ENCODE measurements around the gene GRID2. TPM values are rescaled to one million over a fixed set of nuclear protein-coding genes. Genes with fewer than 3 reads are reported as not detected.

Gene GRID2
- total and polyA plus RNA-seq, 4 donors, result under 0.01 to 0.02 TPM; not detected in 2

DNA sequence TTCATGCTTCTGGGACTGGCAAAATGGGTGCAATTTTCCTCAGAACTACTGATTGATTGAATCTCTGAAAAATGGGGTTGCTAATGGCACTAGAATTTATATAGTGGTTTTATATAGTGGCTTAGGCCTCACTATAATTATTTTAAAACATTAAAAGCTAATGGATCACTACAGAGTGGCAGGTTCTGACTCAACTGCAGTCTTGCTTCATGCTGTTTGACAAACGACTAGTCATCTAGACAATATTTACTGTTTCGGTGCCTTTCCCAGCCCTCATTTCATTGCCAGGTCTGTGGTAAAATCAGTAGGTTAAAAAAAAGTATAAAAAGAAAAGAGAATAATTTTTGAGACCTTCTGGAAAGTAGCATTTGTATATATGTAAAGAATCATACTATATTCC lies 1172.0 kb downstream of the GRID2 start (continued):
- TF ChIP-seq FOXA2 (IDR thresholded peaks at IDR 0.05) (no peak), RAD21 (IDR thresholded peaks at IDR 0.05) (no peak)
- TF ChIP-seq, protein P1, sequence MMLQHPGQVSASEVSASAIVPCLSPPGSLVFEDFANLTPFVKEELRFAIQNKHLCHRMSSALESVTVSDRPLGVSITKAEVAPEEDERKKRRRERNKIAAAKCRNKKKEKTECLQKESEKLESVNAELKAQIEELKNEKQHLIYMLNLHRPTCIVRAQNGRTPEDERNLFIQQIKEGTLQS (IDR thresholded peaks at IDR 0.05), result no peak

DNA sequence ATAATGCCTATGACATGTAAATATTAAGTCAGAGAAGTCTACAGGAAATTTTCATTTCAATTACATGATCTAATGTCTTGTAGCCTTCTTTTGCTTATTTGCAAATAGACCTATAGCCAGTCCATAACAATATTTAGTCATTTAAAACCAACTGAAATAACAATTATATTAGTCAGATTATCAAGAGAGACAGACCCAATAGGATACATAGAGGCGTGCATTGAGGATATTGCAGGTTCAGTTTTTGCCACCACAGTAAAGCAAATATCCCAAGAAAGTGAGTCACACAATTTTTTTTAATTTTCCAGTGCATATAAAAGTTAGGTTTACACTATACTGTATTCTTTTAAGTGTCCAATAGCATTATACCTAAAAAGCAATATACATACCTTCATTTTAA lies 1175.0 kb downstream of the GRID2 start:
- Histone ChIP-seq H3K4me3 (ENCODE audit: low read depth in 1 of 3, low read length in 3 of 3) (no peak overlapping the region), H3K9me3 (ENCODE audit: control insufficient read depth in 4 of 4, low read length in 3 of 4) (no peaks in the 10 kb centered on the region), H3K36me3 (ENCODE audit: control insufficient read depth in 4 of 4, insufficient read depth in 3 of 4, low read depth in 1 of 4, low read length in 3 of 4) (no peaks in the 10 kb centered on the region), H3K9ac (ENCODE audit: low read depth in 1 of 2, low read length in 2 of 2) (no peak overlapping the region), H3K4me1 (ENCODE audit: control insufficient read depth in 4 of 4, insufficient read depth in 4 of 4, low read length in 3 of 4) (no peaks in the 10 kb centered on the region), H3K27me3 (ENCODE audit: control insufficient read depth in 4 of 4, insufficient read depth in 4 of 4, low read length in 3 of 4) (no peaks in the 10 kb centered on the region), H3K27ac (ENCODE audit: low read depth in 1 of 2, low read length in 2 of 2) (no peak overlapping the region)
- DNase-seq (ENCODE audit: low spot score), result no peak
- TF ChIP-seq RXRA (IDR thresholded peaks at IDR 0.05), result no peak
- no peak for TF ChIP-seq NR2F2 (IDR thresholded peaks at IDR 0.05)
- TF ChIP-seq, protein P2, sequence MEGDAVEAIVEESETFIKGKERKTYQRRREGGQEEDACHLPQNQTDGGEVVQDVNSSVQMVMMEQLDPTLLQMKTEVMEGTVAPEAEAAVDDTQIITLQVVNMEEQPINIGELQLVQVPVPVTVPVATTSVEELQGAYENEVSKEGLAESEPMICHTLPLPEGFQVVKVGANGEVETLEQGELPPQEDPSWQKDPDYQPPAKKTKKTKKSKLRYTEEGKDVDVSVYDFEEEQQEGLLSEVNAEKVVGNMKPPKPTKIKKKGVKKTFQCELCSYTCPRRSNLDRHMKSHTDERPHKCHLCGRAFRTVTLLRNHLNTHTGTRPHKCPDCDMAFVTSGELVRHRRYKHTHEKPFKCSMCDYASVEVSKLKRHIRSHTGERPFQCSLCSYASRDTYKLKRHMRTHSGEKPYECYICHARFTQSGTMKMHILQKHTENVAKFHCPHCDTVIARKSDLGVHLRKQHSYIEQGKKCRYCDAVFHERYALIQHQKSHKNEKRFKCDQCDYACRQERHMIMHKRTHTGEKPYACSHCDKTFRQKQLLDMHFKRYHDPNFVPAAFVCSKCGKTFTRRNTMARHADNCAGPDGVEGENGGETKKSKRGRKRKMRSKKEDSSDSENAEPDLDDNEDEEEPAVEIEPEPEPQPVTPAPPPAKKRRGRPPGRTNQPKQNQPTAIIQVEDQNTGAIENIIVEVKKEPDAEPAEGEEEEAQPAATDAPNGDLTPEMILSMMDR (IDR thresholded peaks at IDR 0.05; ENCODE audit: low read depth, low read length, missing input control), result no peak
- TF ChIP-seq, protein P3, sequence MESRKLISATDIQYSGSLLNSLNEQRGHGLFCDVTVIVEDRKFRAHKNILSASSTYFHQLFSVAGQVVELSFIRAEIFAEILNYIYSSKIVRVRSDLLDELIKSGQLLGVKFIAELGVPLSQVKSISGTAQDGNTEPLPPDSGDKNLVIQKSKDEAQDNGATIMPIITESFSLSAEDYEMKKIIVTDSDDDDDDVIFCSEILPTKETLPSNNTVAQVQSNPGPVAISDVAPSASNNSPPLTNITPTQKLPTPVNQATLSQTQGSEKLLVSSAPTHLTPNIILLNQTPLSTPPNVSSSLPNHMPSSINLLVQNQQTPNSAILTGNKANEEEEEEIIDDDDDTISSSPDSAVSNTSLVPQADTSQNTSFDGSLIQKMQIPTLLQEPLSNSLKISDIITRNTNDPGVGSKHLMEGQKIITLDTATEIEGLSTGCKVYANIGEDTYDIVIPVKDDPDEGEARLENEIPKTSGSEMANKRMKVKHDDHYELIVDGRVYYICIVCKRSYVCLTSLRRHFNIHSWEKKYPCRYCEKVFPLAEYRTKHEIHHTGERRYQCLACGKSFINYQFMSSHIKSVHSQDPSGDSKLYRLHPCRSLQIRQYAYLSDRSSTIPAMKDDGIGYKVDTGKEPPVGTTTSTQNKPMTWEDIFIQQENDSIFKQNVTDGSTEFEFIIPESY (IDR thresholded peaks at IDR 0.05), result no peak
- no peak for TF ChIP-seq HNF4A (conservative IDR thresholded peaks at IDR 0.05)
- TF ChIP-seq GABPA (IDR thresholded peaks at IDR 0.05 in 1 of 2, conservative IDR thresholded peaks at IDR 0.05 in 1 of 2), result no peak
- TF ChIP-seq, protein P4, sequence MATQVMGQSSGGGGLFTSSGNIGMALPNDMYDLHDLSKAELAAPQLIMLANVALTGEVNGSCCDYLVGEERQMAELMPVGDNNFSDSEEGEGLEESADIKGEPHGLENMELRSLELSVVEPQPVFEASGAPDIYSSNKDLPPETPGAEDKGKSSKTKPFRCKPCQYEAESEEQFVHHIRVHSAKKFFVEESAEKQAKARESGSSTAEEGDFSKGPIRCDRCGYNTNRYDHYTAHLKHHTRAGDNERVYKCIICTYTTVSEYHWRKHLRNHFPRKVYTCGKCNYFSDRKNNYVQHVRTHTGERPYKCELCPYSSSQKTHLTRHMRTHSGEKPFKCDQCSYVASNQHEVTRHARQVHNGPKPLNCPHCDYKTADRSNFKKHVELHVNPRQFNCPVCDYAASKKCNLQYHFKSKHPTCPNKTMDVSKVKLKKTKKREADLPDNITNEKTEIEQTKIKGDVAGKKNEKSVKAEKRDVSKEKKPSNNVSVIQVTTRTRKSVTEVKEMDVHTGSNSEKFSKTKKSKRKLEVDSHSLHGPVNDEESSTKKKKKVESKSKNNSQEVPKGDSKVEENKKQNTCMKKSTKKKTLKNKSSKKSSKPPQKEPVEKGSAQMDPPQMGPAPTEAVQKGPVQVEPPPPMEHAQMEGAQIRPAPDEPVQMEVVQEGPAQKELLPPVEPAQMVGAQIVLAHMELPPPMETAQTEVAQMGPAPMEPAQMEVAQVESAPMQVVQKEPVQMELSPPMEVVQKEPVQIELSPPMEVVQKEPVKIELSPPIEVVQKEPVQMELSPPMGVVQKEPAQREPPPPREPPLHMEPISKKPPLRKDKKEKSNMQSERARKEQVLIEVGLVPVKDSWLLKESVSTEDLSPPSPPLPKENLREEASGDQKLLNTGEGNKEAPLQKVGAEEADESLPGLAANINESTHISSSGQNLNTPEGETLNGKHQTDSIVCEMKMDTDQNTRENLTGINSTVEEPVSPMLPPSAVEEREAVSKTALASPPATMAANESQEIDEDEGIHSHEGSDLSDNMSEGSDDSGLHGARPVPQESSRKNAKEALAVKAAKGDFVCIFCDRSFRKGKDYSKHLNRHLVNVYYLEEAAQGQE (IDR thresholded peaks at IDR 0.05), result no peak
- TF ChIP-seq, protein P5, sequence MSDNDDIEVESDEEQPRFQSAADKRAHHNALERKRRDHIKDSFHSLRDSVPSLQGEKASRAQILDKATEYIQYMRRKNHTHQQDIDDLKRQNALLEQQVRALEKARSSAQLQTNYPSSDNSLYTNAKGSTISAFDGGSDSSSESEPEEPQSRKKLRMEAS (IDR thresholded peaks at IDR 0.05), result no peak
- TF ChIP-seq, protein P1 (IDR thresholded peaks at IDR 0.05), result no peak
- TF ChIP-seq HNF4G (IDR thresholded peaks at IDR 0.05), result no peak
- TF ChIP-seq SP1 (IDR thresholded peaks at IDR 0.05), result no peak
- 90% methylated on average over 1 of the region's 1 CpG for WGBS

Measured in liver (tissue), 9 donors.